IMR-90 (cell line): ENCODE results near the gene FGF16. TPM values are rescaled to one million over a fixed set of nuclear protein-coding genes. Genes with fewer than 3 reads are reported as not detected.

Source experiments
- ATAC-seq: fragments of 200-7000 bp; cut with Tn5 transposase; 2 replicates; pipeline ENCODE4 v1.9.1; 2020; ENCODE audit warnings: low read depth, mild to moderate bottlenecking, moderate library complexity
- BruUV-seq: library from RNA; stranded (reverse); fragments of 400-500 nt; replicated peaks from 2 replicates; lab custom pipeline; 2021; lab: Mats Ljungman, UMichigan
- CTCF ChIA-PET: fragments of 300-600 bp; formaldehyde crosslinking; extraction: SDS; loops from one replicate; lab custom pipeline; 2021; ENCODE audit warnings: antibody characterized with exemption; lab: Yijun Ruan, JAX
- POLR2A ChIA-PET: fragments of 300-600 bp; sonication (Branson Sonifier 250); formaldehyde crosslinking; loops from one replicate; lab custom pipeline; 2022; ENCODE audit warnings: antibody characterized with exemption; ENCODE audit not compliant: unreplicated experiment; lab: Charles Lee
- DNase-seq: peaks from one replicate; pipeline ENCODE4 v3.0.0; 2013
- H2AFZ ChIP-seq: replicated peaks from 2 replicates; pipeline ENCODE3; 2013; ENCODE audit warnings: low read length, mild to moderate bottlenecking; ENCODE audit not compliant: poor library complexity
- H2AK5ac ChIP-seq: 2 replicates; pipeline ENCODE4 v1.6.1; 2013; ENCODE audit warnings: low read depth, low read length, inconsistent platforms
- H2AK9ac ChIP-seq: replicated peaks from 2 replicates; pipeline ENCODE3; 2013; ENCODE audit warnings: mild to moderate bottlenecking, low read depth, low read length, moderate library complexity; ENCODE audit not compliant: poor library complexity
- H2BK120ac ChIP-seq: 2 replicates; pipeline ENCODE4 v1.6.1; 2013; ENCODE audit warnings: low read depth, low read length, inconsistent platforms
- H2BK15ac ChIP-seq: 3 replicates; pipeline ENCODE4 v1.6.1; 2013; ENCODE audit warnings: low read depth, low read length, inconsistent platforms
- H2BK20ac ChIP-seq: 2 replicates; pipeline ENCODE4 v1.6.1; 2013; ENCODE audit warnings: low read depth, mild to moderate bottlenecking, inconsistent platforms, low read length, moderate library complexity
- H2BK5ac ChIP-seq: 2 replicates; pipeline ENCODE4 v1.6.1; 2013; ENCODE audit warnings: mild to moderate bottlenecking, low read depth, low read length, inconsistent platforms; ENCODE audit not compliant: poor library complexity, severe bottlenecking
- H3K14ac ChIP-seq: replicated peaks from 2 replicates; pipeline ENCODE4 v1.6.1; 2013; ENCODE audit warnings: low read depth, low read length, inconsistent platforms
- H3K18ac ChIP-seq: 2 replicates; pipeline ENCODE4 v1.6.1; 2013; ENCODE audit warnings: low read depth, low read length, control low read depth
- H3K23ac ChIP-seq: 2 replicates; pipeline ENCODE4 v1.6.1; 2013; ENCODE audit warnings: low read depth, low read length, inconsistent platforms
- H3K27ac ChIP-seq: 2 replicates; pipeline ENCODE4 v1.5.1; 2013; ENCODE audit warnings: mild to moderate bottlenecking, control low read depth, low read length; ENCODE audit not compliant: insufficient read depth
- H3K27me3 ChIP-seq: 2 replicates; pipeline ENCODE4 v1.6.1; 2013; ENCODE audit warnings: low read length; ENCODE audit not compliant: control insufficient read depth, insufficient read depth
- H3K36me3 ChIP-seq: 2 replicates; pipeline ENCODE4 v1.6.1; 2013; ENCODE audit warnings: low read length, mixed read lengths; ENCODE audit not compliant: control insufficient read depth, insufficient read depth
- H3K4ac ChIP-seq: 2 replicates; pipeline ENCODE4 v1.6.1; 2013; ENCODE audit warnings: low read depth, low read length, inconsistent platforms
- H3K4me1 ChIP-seq: 2 replicates; pipeline ENCODE4 v1.6.1; 2013; ENCODE audit warnings: low read length, mixed read lengths; ENCODE audit not compliant: control insufficient read depth, insufficient read depth
- H3K4me2 ChIP-seq: 2 replicates; pipeline ENCODE4 v1.6.1; 2013; ENCODE audit warnings: low read depth, mild to moderate bottlenecking, control low read depth, low read length, moderate library complexity
- H3K4me3 ChIP-seq: 2 replicates; pipeline ENCODE4 v1.5.1; 2013; ENCODE audit warnings: low read depth, mild to moderate bottlenecking, control low read depth, low read length, moderate library complexity; ENCODE audit not compliant: insufficient read depth
- H3K56ac ChIP-seq: 2 replicates; pipeline ENCODE4 v1.6.1; 2013; ENCODE audit warnings: low read length, inconsistent platforms; ENCODE audit not compliant: insufficient read depth; ENCODE audit errors: extremely low read depth
- H3K79me1 ChIP-seq, 2 experiments: 2 replicates each; pipeline ENCODE4 v1.6.1; 2013; ENCODE audit warnings: low read length in 2 of 2, inconsistent platforms in 1 of 2, low read depth in 1 of 2
- H3K9ac ChIP-seq: 2 replicates; pipeline ENCODE4 v1.6.1; 2013; ENCODE audit warnings: low read depth, low read length, control low read depth
- H3K9me1 ChIP-seq: 2 replicates; pipeline ENCODE4 v1.6.1; 2013; ENCODE audit warnings: low read length, inconsistent platforms; ENCODE audit not compliant: insufficient read depth
- H3K9me3 ChIP-seq: 2 replicates; pipeline ENCODE4 v1.6.1; 2013; ENCODE audit warnings: low read length; ENCODE audit not compliant: control insufficient read depth, insufficient read depth
- H4K20me1 ChIP-seq: 2 replicates; pipeline ENCODE4 v1.6.1; 2013; ENCODE audit warnings: low read length, inconsistent platforms; ENCODE audit not compliant: insufficient read depth
- H4K5ac ChIP-seq: 2 replicates; pipeline ENCODE4 v1.6.1; 2013; ENCODE audit warnings: mild to moderate bottlenecking, low read depth, low read length, control low read depth
- H4K8ac ChIP-seq, 2 experiments: 2 replicates each; pipeline ENCODE4 v1.6.1; 2013; ENCODE audit warnings: low read depth in 2 of 2, low read length in 2 of 2, control low read depth in 1 of 2, inconsistent platforms in 1 of 2
- H4K91ac ChIP-seq: 2 replicates; pipeline ENCODE4 v1.6.1; 2013; ENCODE audit warnings: low read depth, low read length, inconsistent platforms; ENCODE audit not compliant: insufficient read depth
- FOS ChIP-seq: fragments of 150-350 bp; IDR thresholded peaks from 2 replicates; pipeline ENCODE4 v1.6.1; 2016; ENCODE audit warnings: low read depth, low read length
- MAZ ChIP-seq: IDR thresholded peaks from 2 replicates; pipeline ENCODE4 v1.6.1; 2012; ENCODE audit warnings: low read depth, mild to moderate bottlenecking, low read length, improper control_type of control experiment, moderate library complexity, borderline replicate concordance
- MXI1 ChIP-seq: IDR thresholded peaks from 2 replicates; pipeline ENCODE4 v1.6.1; 2012; ENCODE audit warnings: low read depth, mild to moderate bottlenecking, low read length, moderate library complexity, borderline replicate concordance
- RCOR1 ChIP-seq: IDR thresholded peaks from 2 replicates; pipeline ENCODE4 v1.6.1; 2012; ENCODE audit warnings: mild to moderate bottlenecking, low read length, improper control_type of control experiment; ENCODE audit not compliant: insufficient replicate concordance
- SMC3 ChIP-seq: fragments of 150-350 bp; IDR thresholded peaks from 2 replicates; pipeline ENCODE4 v1.6.1; 2016; ENCODE audit warnings: low read depth, mild to moderate bottlenecking, antibody characterized with exemption, low read length, moderate library complexity
- WGBS, 2 experiments: methylation state at CpG; one replicate each; pipeline versions ENCODE4 v1.1.5 to v1.1.7; 2013; ENCODE audit warnings: missing lambda C conversion rate in 2 of 2; ENCODE audit not compliant: insufficient read length in 1 of 2; ENCODE audit errors: extremely low coverage in 2 of 2; 5-methylcytosine and 5-hydroxymethylcytosine counted together
- dilution Hi-C: fragments of 300-500 bp; cut with HindIII; formaldehyde crosslinking; loops from one replicate; pipeline ENCODE4 v1.14.3; 2018; ENCODE audit warnings: low sequenced_read_pairs; ENCODE audit not compliant: unreplicated experiment
- in situ Hi-C: fragments of 300-500 bp; cut with MboI; formaldehyde crosslinking; loops from 3 replicates; pipeline ENCODE4 v1.14.3; 2019; ENCODE audit warnings: low sequenced_read_pairs, inconsistent platforms, mixed read lengths
- intact Hi-C: fragments of 100-400 bp; cut with micrococcal nuclease; formaldehyde crosslinking; loops from 2 replicates; pipeline ENCODE4 v1.10.0; 2022
- polyA plus RNA-seq, 3 experiments: library from polyadenylated mRNA; depleted of rRNA; stranded (reverse); fragments of >200 nt; gene quantifications; 2 replicates each; pipeline ENCODE4 v1.2.3, GENCODE V29; 2012; ENCODE audit warnings: low replicate concordance in 1 of 3
- total RNA-seq: library from RNA; depleted of rRNA; stranded (reverse); fragments of >200 nt; gene quantifications from 2 replicates; pipeline ENCODE4 v1.2.3, GENCODE V29; 2012

Gene FGF16
- total and polyA plus RNA-seq, 2 of the 4 experiments (the other 2 are of a cell fraction): not detected

DNA sequence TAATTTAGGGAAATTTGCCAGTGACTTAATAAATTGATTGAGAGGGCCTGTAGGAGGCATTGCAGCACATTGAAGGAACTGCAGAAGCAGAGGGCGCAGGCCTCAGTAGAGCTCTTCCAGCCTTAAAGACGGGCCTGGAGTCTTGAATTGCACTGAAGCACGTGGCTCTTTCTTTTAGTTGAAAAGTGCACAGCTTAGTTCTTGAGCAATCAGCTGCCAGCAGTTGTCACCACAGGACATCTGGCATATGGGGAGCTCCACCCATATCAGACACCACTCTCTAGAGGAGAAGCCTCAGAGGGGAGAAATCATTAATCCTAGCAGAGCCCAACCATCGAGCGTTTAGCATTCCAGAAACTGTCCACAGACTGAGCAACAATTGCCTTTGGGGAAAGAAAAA is 16.0 kb upstream of the FGF16 start:
- H2BK5ac ChIP-seq: no peak overlapping the region
- H2BK15ac ChIP-seq: no peak overlapping the region
- no peak overlapping the region for H4K8ac ChIP-seq
- H3K23ac ChIP-seq: no peak overlapping the region
- dilution Hi-C loops: no loop called here
- H3K9me3 ChIP-seq: no peaks in the 10 kb centered on the region
- no peak overlapping the region for H4K5ac ChIP-seq
- no peak overlapping the region for H4K91ac ChIP-seq
- peak; percentile 44 for ATAC-seq
- no peak overlapping the region for H3K9ac ChIP-seq
- no peak overlapping the region for H3K4ac ChIP-seq
- in situ Hi-C loops: no loop called here
- intact Hi-C loops: no loop called here
- H3K14ac ChIP-seq: no peak overlapping the region
- no peak overlapping the region for H2BK120ac ChIP-seq
- no peak overlapping the region for H3K4me2 ChIP-seq
- no peak overlapping the region for H3K56ac ChIP-seq
- no peaks in the 10 kb centered on the region; the same call in 1 of the 2 replicates for H3K27me3 ChIP-seq
- H3K18ac ChIP-seq: no peak overlapping the region
- WGBS, 2 experiments: 80% methylated on average over 1 of the region's 5 CpGs; no CpG with 5 or more reads in 1 of the 2 experiments
- H3K4me3 ChIP-seq: no peak overlapping the region
- no peaks in the 10 kb centered on the region for H3K79me1 ChIP-seq
- POLR2A ChIA-PET: no interaction called here
- no peak overlapping the region for H2BK20ac ChIP-seq
- DNase-seq: peak; percentile 12
- H4K20me1 ChIP-seq: no peaks in the 10 kb centered on the region
- TF ChIP-seq FOS: no peak
- no peak for TF ChIP-seq RCOR1
- TF ChIP-seq SMC3: no peak
- no peak for TF ChIP-seq MAZ
- TF ChIP-seq MXI1: no peak
- H3K27ac ChIP-seq: no peak overlapping the region
- no peak overlapping the region for H2AFZ ChIP-seq
- no peak overlapping the region for H2AK9ac ChIP-seq
- H3K9me1 ChIP-seq: no peaks in the 10 kb centered on the region
- no TSS peak for BruUV-seq
- no peaks in the 10 kb centered on the region for H3K36me3 ChIP-seq
- CTCF ChIA-PET: interaction anchor here (0.5 kb wide), 1 partner anchor 24 kb away, joined by 4 read pairs; no protein-coding TSS in a partner anchor
- H3K4me1 ChIP-seq: no peaks in the 10 kb centered on the region
- no peak overlapping the region for H2AK5ac ChIP-seq
